Inflammatory macrophage treated with lipopolysaccharide for 4 hours (primary cell): ENCODE results near the gene EEA1.

Experiments
- DNase-seq: peaks from one replicate; pipeline ENCODE4 v3.0.0-alpha.2; 2020

Gene EEA1

DNA sequence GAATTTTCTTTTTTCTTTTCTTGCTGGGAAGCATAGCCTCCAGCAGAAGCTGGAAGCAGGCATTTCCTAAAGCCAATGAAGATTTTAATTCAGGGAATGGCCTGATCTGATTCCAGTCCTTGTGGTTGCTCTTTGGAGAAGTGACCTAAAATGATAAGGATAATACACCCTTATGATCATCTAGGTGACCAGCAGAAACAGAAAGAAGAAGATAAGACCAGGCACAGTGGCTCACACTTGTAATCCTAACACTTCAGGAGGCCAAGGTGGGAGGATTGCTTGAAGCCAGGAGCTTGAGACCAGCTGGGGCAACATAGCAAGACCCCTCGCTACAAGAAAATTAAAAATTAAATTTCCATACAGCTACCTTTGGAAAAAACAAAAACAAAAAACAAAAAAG lies 51.2 kb downstream of the EEA1 start:
- DNase-seq: no peak

DNA sequence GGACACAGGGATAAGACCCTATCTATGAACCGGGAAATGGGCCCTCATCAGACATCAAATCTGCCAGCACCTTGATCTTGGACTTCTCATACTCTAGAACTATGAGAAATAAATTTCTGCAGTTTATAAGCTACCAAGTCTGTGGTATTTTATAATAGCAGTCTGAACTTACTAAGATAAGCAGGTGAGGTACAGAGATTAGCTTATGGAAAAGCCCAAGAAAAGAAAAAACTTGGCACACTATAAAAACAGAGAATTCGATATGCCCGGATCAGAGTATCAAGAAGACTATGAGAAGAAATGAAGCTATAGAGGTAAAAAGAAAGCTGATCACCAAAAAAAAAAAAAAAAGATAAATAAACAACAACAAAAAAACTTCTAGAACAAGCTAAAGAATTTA lies 52.6 kb downstream of the EEA1 start:
- no peak for DNase-seq

DNA sequence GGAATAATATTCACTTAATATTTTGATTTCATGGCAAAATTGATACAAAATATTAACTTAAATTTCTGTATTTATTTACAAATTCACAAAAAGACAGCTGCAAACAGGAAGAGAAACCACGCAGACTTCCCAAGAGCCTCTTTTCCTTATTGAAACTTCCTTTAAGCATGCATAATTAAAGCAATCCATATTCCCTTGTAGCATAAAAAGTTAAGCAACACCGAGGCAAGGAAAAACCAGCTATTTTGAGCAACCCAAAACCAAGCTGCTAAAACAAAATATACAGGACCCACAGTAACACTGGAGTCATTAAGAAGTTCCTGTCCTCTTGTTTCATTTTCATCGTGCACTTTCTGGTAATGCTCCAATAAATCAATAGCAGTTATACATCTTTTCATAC lies 58.0 kb downstream of the EEA1 start:
- peak; percentile 72 for DNase-seq

DNA sequence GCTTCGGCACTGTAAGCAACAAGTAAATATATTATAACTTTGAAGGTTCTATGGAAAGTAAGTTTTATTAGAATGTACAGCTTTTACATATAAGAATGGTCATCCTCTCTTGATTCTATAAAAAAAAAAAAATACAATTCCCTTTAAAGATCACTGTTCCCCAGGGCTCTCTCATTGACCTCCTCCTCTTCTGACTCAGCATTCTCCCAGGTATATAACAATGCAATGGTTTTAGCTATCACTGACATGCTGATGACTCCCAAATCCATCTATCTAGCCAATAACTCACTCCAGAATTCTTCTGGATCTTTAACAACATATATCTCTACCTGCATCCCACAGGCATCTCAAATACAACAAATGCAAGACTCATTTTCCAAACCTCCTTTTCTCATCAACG lies 62.7 kb downstream of the EEA1 start:
- no peak for DNase-seq

DNA sequence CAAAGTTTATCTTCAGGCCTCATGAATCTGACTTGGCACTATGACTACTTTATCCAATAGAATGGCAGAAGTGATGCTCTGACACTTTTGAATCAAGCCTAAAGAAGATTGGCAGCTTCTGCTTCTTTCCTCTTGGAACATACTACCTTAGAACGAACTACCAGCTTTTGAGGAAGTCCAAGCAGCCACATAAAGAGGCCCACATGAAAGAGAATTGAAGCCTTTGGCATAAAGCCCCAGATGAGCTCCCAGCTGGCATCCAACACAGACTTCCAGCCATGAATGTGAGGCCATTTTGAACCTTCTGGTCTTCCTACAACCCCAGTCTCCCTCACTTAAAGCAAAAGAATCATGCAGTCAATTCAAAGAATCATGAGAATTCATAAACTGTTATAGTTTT lies 65.8 kb downstream of the EEA1 start:
- DNase-seq: peak; percentile 6

DNA sequence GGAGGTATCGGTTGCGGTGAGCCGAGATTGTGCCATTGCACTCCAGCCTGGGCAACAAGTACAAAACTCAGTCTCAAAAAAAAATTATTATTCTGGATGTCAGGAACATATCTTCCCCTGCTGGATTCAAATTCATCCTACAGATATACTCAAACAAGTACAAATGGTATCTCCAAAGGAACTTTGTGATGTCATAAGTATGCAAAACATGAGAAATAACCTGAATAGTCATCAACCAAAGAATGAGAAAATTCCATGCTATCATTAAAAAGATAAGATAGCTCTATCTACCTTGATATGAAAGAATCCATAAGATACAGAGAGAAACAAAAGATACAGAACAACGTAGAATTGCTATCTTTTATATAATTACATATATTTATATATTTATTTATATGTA lies 67.7 kb downstream of the EEA1 start:
- no peak for DNase-seq

DNA sequence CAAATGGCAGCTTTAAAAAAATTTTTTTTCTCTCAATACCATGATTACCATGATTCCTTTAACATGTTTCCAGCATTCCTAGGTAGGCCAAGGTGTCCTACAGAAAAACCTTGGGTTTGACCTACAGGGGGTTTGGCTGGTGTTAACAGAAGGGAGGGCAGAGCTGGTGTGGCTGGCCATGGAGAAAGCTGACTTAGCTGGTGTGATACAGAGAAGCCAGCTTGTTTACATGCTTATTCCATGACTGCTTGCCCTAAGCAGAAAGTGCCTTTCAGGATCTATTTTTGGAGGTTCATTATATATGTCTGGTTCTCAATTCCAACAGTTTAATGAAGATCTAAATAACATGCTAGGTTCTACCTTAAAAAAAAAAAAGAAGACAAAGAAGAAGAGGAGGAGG lies 68.6 kb downstream of the EEA1 start:
- no peak for DNase-seq

DNA sequence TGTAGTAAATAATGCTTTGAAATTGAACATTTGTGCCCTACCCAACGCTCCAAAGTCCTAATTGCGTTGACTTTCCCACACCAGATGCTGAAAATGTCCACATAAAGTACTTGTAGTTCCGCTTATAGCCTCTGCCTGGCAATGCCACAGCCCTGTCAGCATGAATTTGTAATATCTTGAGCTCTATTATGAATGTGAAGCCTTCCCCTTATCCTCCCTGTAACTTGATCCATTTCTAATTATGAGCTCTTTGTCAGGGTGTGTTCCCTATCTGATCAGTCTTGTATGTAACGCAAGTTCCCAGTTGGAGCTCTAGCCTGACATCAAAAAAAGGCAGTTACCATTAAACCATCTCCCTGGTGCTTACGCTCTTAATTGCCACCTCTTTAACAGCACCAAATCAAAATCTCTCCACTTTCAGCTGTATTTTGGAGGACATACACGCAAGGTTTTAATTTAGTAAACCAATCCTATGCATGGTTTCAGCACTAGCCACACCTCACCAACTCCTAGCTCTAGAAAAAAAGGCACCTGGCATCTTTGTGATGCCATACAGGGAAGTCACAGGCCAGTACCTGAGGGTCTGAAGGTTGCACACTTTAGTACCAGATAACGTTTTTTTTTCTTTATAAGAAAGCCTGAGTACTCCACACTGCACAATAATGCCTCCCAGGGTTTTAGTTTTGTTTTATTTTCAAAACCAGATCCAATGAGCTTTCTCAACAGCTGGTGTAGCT lies 69.3 kb downstream of the EEA1 start:
- no peak for DNase-seq

DNA sequence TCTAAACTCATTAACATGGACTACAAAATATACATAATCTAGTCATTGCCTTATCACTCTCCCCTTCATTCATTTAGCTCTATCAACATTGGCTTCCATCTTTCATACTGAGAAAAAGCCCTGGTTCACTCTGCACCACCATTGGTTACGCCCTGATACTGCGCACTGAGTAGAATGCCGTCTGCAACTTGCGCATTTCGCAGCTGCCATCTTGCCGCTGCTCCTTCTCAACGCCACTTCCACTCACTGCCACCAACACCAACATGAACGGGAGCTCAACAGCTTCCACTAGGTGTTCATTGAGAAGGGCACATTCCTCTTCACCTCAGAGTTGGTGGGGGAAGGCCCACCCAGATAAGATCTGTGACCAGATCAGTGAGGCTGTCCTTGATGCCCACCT lies 71.3 kb downstream of the EEA1 start:
- no peak for DNase-seq

DNA sequence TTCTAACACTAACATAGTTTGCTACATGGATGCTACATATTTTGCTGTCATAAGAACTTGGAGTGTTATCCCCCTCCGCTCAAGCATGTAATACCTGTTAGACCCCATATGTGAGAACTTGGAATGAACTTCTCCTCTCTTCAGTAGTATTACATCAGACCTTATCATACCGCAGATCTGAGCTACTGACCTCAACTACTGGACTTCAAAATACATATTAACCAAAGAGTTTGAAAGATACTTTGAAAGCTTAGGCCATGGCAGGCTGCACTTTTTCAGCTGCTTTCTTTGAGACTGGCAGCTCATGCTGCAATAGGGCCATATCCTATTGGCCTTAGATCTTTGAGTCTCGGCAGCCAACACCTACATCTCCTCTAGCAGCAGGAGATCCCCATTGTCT lies 74.8 kb downstream of the EEA1 start:
- no peak for DNase-seq

DNA sequence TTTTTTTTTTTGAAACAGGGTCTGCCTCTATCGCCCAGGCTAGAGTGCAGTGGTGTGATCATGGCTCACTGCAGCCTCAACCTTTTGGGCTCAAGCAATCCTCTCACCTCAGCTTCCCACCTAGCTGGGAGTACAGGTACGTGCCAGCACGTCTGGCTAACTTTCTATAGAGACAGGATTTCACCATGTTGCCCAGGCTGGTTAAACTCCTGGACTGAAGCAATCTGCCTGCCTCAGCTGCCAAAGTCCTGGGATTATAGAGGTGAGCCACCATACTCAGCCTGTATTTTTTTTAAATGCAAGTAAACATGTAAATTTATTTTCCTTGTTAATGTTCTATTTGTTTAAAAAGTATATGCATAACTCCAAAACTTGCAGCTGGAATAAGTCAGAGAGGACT lies 80.4 kb downstream of the EEA1 start:
- DNase-seq: no peak

DNA sequence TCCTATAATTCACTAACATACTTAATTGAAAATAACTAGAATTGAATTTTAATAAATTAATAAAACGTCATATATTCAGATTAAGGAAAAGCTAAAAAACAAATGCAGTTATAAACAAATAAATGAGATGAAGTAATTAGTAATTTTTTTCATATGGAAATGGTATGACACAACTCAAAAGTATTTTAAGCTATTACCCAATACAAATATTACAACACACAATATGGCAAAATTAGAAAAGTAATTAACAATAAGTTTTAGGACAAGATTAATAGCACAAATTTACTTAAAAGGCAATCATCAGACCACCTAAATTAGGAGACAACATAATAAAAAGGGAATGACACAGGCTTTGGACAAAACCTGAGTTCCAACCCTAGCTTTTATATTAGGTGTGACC lies 81.7 kb downstream of the EEA1 start:
- DNase-seq: no peak

DNA sequence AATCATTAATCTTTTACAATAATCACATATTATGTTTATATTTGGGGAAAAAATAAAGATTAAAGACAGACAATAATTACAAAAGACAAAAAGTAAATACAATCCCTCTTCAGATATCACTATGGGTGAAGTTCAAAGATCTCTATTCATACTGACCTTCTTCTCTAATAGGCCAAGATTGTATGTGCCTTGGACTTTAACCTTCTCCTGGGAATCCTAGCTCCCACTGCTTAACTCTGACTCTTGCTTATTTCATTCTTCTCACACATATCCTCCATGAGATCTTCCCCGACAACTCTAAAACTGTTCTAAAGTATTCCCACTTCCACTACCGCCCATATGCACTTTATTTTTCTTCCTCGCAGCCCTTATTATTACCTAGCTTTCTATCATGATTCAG lies 83.8 kb downstream of the EEA1 start:
- no peak for DNase-seq

DNA sequence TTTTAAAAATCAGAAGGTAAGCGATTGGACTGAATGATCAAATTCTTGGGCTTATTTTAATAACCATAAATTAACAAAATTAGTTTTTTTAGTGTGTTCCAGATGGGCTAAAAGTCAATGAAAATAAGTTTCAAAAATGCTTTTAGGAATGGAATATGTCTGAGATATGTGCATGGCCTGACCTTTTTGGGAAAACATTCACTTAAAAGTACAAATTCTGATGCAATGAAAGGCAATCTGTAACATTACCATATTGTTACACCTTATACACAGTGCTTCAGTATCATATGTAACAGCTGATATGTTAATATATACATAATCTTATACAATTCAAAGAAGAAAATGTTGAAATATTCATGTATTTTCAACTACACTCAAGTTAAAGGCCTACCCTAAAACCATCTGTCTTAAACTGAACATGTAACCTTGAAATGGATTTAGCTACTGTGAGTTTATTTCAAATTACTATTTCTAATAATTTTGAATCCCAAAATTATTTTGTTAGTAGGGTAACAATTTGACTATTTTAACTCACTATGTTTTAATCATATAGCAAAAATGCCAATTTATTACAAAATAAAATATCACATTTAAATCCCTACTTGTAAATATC lies 84.8 kb downstream of the EEA1 start:
- DNase-seq: no peak

DNA sequence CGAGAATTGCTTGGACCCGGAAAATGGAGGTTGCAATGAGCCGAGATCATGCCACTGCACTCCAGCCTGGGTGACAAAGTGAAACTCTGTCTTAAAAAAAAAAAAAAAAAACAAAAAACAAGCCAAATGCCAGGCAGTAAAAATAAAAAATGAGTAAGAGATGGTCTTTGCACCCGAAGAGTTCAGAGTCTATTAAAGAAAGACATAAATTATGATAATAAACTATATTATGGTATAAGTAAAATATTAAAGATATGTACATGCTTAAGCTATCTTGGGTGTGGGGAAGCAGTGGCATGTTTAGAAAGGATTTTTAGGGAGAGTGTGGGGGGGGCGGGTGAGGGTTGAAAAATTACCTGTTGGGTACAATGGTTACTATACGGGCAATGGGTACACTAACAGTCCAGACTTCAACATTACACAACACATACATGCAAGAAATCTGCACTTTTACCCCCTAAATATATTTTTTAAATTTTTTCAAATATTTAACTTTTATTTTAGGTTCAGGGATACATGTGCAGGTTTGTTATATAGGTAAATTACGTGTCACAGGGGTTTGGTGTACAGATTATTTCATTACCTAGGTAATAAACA lies 99.3 kb downstream of the EEA1 start:
- no peak for DNase-seq

DNA sequence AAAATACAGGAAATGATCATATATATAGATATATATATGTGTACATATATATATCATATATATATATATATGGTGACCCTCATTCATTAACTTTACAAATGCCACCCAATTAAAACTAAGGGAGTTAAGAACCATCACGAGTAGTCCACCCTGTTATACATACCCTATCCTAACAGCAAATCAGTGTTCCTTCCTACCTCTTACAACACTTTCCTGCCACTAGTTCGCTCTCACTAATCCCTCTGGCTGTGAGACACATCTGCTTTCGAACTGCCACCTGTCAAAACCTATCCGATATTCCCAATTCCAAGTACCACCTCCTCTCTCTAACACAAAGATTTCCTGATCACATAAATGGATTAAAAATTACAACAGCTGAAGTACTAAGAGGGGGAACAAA lies 100.5 kb downstream of the EEA1 start:
- DNase-seq: no peak

DNA sequence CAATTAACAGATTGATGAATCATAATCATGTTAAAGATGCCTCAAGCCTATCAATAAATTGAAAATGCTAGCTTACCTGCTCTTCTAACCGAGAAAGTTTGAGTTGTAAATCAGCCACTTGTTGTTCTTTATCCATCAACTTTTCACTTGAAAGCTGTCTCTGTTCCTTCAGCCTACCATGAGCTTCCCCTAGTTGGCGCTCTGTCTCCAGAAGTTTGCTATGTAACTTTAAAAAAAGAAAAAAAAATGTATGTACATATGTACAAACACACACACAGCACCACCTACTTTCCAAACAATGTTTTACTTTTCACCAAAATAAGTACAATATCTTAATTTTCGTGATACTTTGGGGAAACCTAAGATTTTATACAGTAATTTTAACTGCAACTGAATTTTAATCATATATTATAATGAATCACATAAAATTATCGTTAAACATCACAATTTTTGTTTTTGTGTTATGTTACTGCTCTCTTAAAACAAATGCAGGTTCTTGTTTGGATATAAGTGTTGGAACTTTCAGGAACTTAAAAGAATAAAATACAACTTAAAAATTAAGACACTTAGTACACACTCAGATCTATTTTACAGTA lies 101.2 kb downstream of the EEA1 start:
- peak; percentile 47 for DNase-seq

DNA sequence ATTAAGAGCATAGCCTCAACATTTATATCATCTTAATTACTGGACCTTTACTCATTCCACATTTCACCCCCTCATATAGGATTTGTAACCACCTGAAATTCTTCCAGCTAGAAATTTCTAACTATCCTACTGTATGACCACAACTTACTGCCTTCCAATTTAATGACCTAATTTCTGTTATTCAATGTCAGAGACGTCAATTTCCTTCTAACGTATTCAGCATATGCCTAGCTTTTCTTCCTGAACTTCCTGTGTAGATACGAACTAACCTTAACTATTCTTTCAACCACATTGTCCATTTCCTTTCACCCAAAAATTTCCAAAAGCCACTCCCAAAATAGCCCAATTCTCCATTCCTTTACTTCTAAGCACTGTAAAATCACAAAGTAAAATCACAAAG lies 108.0 kb downstream of the EEA1 start:
- no peak for DNase-seq

DNA sequence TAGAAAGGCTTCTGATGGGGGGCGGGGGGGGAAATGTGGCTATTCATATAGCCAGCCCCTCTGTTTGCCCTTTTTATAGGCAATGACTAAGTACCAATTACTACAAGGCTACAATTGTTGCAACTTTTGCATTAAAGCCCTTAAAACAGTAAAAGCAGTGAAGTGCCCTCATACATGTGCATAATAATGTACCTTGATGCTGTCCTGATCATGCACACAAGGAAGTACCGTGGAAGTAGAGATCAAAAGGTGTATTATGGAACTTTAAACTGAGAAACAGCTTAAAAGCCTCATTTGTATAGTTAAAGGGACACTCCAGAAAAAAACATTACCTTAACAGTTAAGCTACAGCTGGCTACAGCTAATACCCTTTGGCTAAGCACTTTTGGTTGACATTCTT lies 114.5 kb downstream of the EEA1 start:
- DNase-seq: no peak

DNA sequence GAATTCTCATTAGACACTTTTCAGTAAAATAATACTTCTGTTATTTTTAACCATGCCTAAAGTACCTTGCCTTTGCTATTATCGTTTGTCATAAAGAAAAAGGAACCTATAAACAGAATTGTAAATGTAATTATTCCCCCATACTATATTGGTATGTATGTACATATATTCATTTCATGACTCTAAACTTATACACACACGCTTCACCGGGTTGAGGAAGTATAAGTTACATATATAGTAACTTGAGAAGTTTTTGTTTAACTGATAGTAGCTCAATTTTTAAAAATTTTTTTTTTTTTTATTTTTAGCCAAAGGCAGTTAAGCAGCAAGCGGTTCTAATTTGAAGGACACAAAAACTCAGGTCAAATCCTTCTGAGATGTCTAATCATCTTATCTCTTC lies 118.7 kb downstream of the EEA1 start:
- no peak for DNase-seq

DNA sequence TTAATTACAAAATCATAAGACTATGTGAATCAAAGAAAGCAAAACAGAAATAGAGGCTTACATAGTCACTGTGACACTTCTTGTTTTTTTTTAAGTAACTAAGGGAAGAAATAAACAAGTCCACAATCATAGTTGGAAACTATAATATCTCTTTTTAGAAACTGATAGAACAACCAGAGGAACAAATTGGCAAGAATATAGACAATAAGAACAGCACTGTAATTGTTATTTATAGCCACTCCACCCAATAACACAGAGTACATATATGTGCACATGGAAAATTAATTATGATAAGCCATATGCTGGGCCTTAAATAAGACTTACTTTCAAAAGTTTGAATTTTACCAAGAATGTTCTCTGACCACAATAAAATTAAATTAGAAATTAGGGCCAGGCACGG lies 125.2 kb downstream of the EEA1 start:
- DNase-seq: no peak

DNA sequence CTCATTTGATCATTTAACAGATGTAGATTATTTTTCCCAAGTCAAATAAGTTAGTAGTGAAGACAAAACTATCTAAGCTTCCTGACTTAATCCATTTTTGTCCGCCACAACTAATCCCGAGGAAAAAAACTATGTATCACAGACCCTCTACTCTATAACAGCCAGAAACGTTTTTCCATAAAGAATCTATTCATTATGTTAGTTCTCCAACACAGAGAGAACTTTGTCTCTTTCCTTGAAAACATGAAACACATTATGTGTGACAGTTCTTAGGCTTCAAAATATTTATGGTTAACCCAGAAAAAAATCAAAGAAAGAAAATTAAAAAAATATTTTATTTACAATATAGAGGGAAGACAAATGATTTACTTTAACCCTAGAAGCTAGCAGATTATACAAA lies 126.2 kb downstream of the EEA1 start:
- DNase-seq: no peak

DNA sequence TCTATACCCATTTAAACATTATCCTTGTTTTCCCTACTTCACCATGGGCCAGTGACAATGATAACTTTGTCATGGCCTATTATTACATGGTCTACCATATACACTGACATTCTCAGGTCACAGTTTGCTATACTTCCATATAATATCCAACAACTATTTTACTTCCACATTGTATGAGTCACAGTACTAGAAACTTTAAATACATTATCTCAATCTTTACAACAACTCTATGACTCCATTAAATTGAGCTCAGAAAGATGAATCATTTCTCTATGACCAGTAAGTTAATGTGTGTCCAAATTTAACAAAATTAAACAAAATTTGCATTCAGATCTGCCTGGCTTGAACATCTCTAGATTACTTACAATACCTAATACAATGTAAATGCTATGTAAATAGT lies 132.4 kb downstream of the EEA1 start:
- peak; percentile 11 for DNase-seq

DNA sequence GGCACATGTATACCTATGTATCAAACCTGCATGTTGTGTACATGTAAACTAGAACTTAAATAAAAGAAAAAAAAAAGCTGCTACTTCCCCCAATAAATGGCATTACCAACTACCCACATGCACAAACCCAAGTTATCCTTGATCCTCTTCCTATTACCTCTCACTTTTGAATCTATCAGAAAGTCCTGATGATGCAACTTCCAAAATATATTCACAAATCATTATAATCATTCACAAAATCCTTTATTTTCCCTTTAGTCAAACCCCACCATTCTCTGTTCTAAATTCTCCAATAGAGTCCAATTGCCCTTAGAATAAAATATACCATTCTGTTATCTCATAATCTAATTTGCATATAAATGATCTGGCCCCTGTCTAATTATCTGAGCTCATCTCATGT lies 134.3 kb downstream of the EEA1 start:
- DNase-seq: no peak
